CD14-positive monocyte (primary cell): ENCODE results near the gene ZBTB47. TPM values are rescaled to one million over a fixed set of nuclear protein-coding genes. Genes with fewer than 3 reads are reported as not detected.
A peak's percentile ranks its signal among the peaks of the same experiment; 100 is the strongest.

ENCODE experiments used
- DNase-seq, 3 donors: peaks; one replicate each; pipeline ENCODE4 v3.0.0-alpha.2; 2011 to 2022
- H2AFZ ChIP-seq: 2 replicates; pipeline ENCODE4 v1.6.0; 2012; ENCODE audit warnings: mild to moderate bottlenecking, low read depth, low read length, inconsistent platforms; ENCODE audit not compliant: insufficient read depth, poor library complexity, severe bottlenecking
- H3K27ac ChIP-seq, 2 donors: 1 replicate in 1 of 2; 2 replicates in 1 of 2; pipeline ENCODE4 v1.5.1; 2012 to 2013; ENCODE audit warnings: low read length in 2 of 2, control low read depth in 1 of 2, inconsistent platforms in 1 of 2, low read depth in 1 of 2, mild to moderate bottlenecking in 1 of 2
- H3K27me3 ChIP-seq, 2 donors: one replicate each; pipeline versions ENCODE4 v1.6.0 to v1.6.1; 2011 to 2013; ENCODE audit warnings: low read length in 2 of 2; ENCODE audit not compliant: control insufficient read depth in 2 of 2, insufficient read depth in 2 of 2
- H3K36me3 ChIP-seq, 2 donors: replicated peaks in 1 of 2; 1 replicate in 1 of 2; 2 replicates in 1 of 2; pipeline versions ENCODE4 v1.5.1 to v1.6.1; 2012 to 2013; ENCODE audit warnings: low read length in 2 of 2, control low read depth in 1 of 2, inconsistent platforms in 1 of 2, mild to moderate bottlenecking in 1 of 2; ENCODE audit not compliant: insufficient read depth in 2 of 2, control insufficient read depth in 1 of 2
- H3K4me1 ChIP-seq, 2 donors: 1 replicate in 1 of 2; 2 replicates in 1 of 2; pipeline versions ENCODE4 v1.5.1 to v1.6.1; 2012 to 2013; ENCODE audit warnings: low read length in 2 of 2, control low read depth in 1 of 2, inconsistent platforms in 1 of 2, mild to moderate bottlenecking in 1 of 2, moderate library complexity in 1 of 2; ENCODE audit not compliant: insufficient read depth in 2 of 2, control insufficient read depth in 1 of 2
- H3K4me2 ChIP-seq: replicated peaks from 2 replicates; pipeline ENCODE3; 2012; ENCODE audit warnings: low read length, moderate library complexity, mild to moderate bottlenecking; ENCODE audit not compliant: poor library complexity, severe bottlenecking; ENCODE audit errors: extremely low read depth
- H3K4me3 ChIP-seq, 3 experiments: fragments of 200-600 bp in 1 of 3; sonication (generic) in 1 of 3; replicated peaks in 1 of 3; 1 replicate in 2 of 3; 2 replicates in 1 of 3; pipeline ENCODE4 v1.5.1; 2011 to 2013; ENCODE audit warnings: low read length in 3 of 3, mild to moderate bottlenecking in 3 of 3, control low read depth in 2 of 3, low read depth in 2 of 3, inconsistent platforms in 1 of 3, moderate library complexity in 1 of 3
- H3K79me2 ChIP-seq: 2 replicates; pipeline ENCODE4 v1.6.0; 2012; ENCODE audit warnings: mild to moderate bottlenecking, control low read depth, inconsistent platforms, low read length, moderate library complexity; ENCODE audit not compliant: insufficient read depth
- H3K9ac ChIP-seq: 2 replicates; pipeline ENCODE4 v1.6.0; 2017; ENCODE audit warnings: low read length, mild to moderate bottlenecking; ENCODE audit not compliant: insufficient read depth, poor library complexity, severe bottlenecking
- H3K9me3 ChIP-seq, 2 donors: replicated peaks in 1 of 2; 1 replicate in 1 of 2; 2 replicates in 1 of 2; pipeline versions ENCODE4 v1.5.1 to v1.6.1; 2012 to 2013; ENCODE audit warnings: low read length in 2 of 2, control low read depth in 1 of 2; ENCODE audit not compliant: control insufficient read depth in 1 of 2, insufficient read depth in 1 of 2
- H4K20me1 ChIP-seq: 2 replicates; pipeline ENCODE4 v1.6.0; 2012; ENCODE audit warnings: mild to moderate bottlenecking, low read length, control low read depth, moderate library complexity; ENCODE audit not compliant: insufficient read depth
- H3K27ac Mint-ChIP-seq, 7 donors: one replicate each; pipeline ENCODE4 v1.8.0; 2020; ENCODE audit warnings: mild to moderate bottlenecking in 7 of 7, mixed read lengths in 7 of 7, moderate library complexity in 6 of 7, inconsistent platforms in 2 of 7
- H3K27me3 Mint-ChIP-seq, 3 donors: one replicate each; pipeline ENCODE4 v1.8.0; 2021 to 2022; ENCODE audit warnings: low read depth in 3 of 3, mild to moderate bottlenecking in 3 of 3, mixed read lengths in 3 of 3, moderate library complexity in 3 of 3, inconsistent platforms in 1 of 3
- H3K36me3 Mint-ChIP-seq, 2 donors: one replicate each; pipeline ENCODE4 v1.8.0; 2020; ENCODE audit warnings: mixed read lengths in 2 of 2, inconsistent platforms in 1 of 2, mild to moderate bottlenecking in 1 of 2
- H3K4me1 Mint-ChIP-seq: one replicate; pipeline ENCODE4 v1.8.0; 2020; ENCODE audit warnings: mild to moderate bottlenecking, mixed read lengths
- H3K4me3 Mint-ChIP-seq, 2 donors: one replicate each; pipeline ENCODE4 v1.8.0; 2020; ENCODE audit warnings: mild to moderate bottlenecking in 2 of 2, mixed read lengths in 2 of 2, moderate library complexity in 1 of 2
- H3K9me3 Mint-ChIP-seq, 7 donors: one replicate each; pipeline ENCODE4 v1.8.0; 2020 to 2022; ENCODE audit warnings: mixed read lengths in 7 of 7, mild to moderate bottlenecking in 6 of 7, moderate library complexity in 6 of 7, inconsistent platforms in 2 of 7
- WGBS: methylation state at CpG from one replicate; pipeline ENCODE4 v1.1.5; 2013; ENCODE audit warnings: missing lambda C conversion rate; ENCODE audit not compliant: insufficient coverage; 5-methylcytosine and 5-hydroxymethylcytosine counted together
- intact Hi-C, 2 donors: fragments of 100-400 bp; cut with micrococcal nuclease; formaldehyde crosslinking; loops; one replicate each; pipeline versions ENCODE4 v1.15.0 to v1.15.1; 2023
- polyA plus RNA-seq, 3 donors: library from polyadenylated mRNA; depleted of rRNA in 1 of 3; unstranded in 2 of 3; stranded (reverse) in 1 of 3; fragments of 300-500 nt in 2 of 3; fragments of >200 nt in 1 of 3; fragmentation: Illumina TruSeq in 2 of 3; gene quantifications; 1 replicate in 2 of 3; 2 replicates in 1 of 3; pipeline ENCODE4 v1.2.3, GENCODE V29; 2012 to 2021
- TF ChIP-seq, protein P1 (sequence below): fragments of 200-600 bp; IDR thresholded peaks from one replicate; pipeline ENCODE4 v1.8.0; 2022; ENCODE audit warnings: antibody characterized with exemption, mild to moderate bottlenecking

The ZBTB47 gene
- polyA plus RNA-seq, 3 donors, result 0.35 to 9.8 (median 0.41) TPM

GRCh38 chr3:42652611-42653302 is 740 bp upstream of the ZBTB47 start:
- DNase-seq, result peak; percentile 81 to 88 (median 87)
- H3K9ac ChIP-seq, result peak overlapping the region; percentile 76
- H3K79me2 ChIP-seq, result peaks cover 89% of the 10 kb centered on the region
- peak overlapping the region; percentile 89 to 96 (median 94) for H3K27ac Mint-ChIP-seq
- H3K36me3 ChIP-seq, result peaks cover 17 to 39% of the 10 kb centered on the region in 2 donors
- WGBS, result 35% methylated on average over 4 of the region's 7 CpGs
- intact Hi-C loops, result loop anchor here in 1 of 2 donors (10.0 kb wide), 1 partner anchor 68 kb away; the partner anchor contains the start of gene SEC22C
- peaks cover 63% of the 10 kb centered on the region for H3K4me1 Mint-ChIP-seq
- H3K4me3 Mint-ChIP-seq, result peak overlapping the region; percentile 93 to 96
- peak overlapping the region; percentile 80 for H3K4me2 ChIP-seq
- H3K27ac ChIP-seq, result peak overlapping the region; percentile 84 to 87
- H3K27me3 ChIP-seq, result no peaks in the 10 kb centered on the region
- TF ChIP-seq, protein P1, sequence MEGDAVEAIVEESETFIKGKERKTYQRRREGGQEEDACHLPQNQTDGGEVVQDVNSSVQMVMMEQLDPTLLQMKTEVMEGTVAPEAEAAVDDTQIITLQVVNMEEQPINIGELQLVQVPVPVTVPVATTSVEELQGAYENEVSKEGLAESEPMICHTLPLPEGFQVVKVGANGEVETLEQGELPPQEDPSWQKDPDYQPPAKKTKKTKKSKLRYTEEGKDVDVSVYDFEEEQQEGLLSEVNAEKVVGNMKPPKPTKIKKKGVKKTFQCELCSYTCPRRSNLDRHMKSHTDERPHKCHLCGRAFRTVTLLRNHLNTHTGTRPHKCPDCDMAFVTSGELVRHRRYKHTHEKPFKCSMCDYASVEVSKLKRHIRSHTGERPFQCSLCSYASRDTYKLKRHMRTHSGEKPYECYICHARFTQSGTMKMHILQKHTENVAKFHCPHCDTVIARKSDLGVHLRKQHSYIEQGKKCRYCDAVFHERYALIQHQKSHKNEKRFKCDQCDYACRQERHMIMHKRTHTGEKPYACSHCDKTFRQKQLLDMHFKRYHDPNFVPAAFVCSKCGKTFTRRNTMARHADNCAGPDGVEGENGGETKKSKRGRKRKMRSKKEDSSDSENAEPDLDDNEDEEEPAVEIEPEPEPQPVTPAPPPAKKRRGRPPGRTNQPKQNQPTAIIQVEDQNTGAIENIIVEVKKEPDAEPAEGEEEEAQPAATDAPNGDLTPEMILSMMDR, result no peak
- H3K9me3 ChIP-seq, result no peaks in the 10 kb centered on the region
- peaks cover 40 to 54% of the 10 kb centered on the region in 2 donors for H3K4me1 ChIP-seq
- H2AFZ ChIP-seq, result peak overlapping the region; percentile 75
- no peaks in the 10 kb centered on the region for H3K27me3 Mint-ChIP-seq
- peaks cover 69% of the 10 kb centered on the region for H4K20me1 ChIP-seq
- peak overlapping the region; percentile 62 to 98 (median 92) for H3K4me3 ChIP-seq
- peaks cover 22 to 33% of the 10 kb centered on the region in 2 donors for H3K36me3 Mint-ChIP-seq
- H3K9me3 Mint-ChIP-seq, result no peaks in the 10 kb centered on the region

DNA sequence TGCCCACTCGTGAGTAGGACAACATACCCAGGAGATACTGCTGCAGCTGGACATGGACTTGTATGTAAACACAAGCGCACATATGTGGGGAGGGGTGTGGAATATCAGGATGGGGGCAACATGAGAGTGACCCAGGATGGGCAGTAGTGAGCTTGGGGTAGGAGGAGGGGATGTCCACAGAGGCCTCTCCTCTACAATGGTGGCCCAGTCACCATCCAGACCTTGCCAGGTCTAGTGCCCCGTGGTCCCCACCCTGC is 266 bp upstream of the ZBTB47 start:
- Histone ChIP-seq H3K27ac (peak overlapping the region; percentile 84 to 87), H3K9ac (peak overlapping the region; percentile 76), H3K4me2 (peak overlapping the region; percentile 80), H3K4me3 (peak overlapping the region; percentile 62 to 98 (median 92)), H3K9me3 (no peaks in the 10 kb centered on the region), H3K4me1 (peaks cover 40 to 54% of the 10 kb centered on the region in 2 donors), H3K79me2 (peaks cover 84% of the 10 kb centered on the region), H2AFZ (peak overlapping the region; percentile 75), H4K20me1 (peaks cover 64% of the 10 kb centered on the region), H3K36me3 (peaks cover 17 to 34% of the 10 kb centered on the region in 2 donors), H3K27me3 (no peaks in the 10 kb centered on the region)
- H3K4me1 Mint-ChIP-seq, result peaks cover 61% of the 10 kb centered on the region
- peak overlapping the region; percentile 89 to 96 (median 94) for H3K27ac Mint-ChIP-seq
- peaks cover 17 to 29% of the 10 kb centered on the region in 2 donors for H3K36me3 Mint-ChIP-seq
- WGBS, result 50% methylated on average over 3 of the region's 3 CpGs
- H3K4me3 Mint-ChIP-seq, result peak overlapping the region; percentile 93 to 96
- intact Hi-C loops, result loop anchor here in 1 of 2 donors (10.0 kb wide), 1 partner anchor 68 kb away; the partner anchor contains the start of gene SEC22C
- H3K27me3 Mint-ChIP-seq, result peaks cover 0 to 1% (median 0%) of the 10 kb centered on the region in 3 donors
- DNase-seq, result no peak
- TF ChIP-seq, protein P1, result no peak
- H3K9me3 Mint-ChIP-seq, result no peaks in the 10 kb centered on the region
